C4-2B (cell line): ENCODE data around the gene PDE4D.

ENCODE experiments used
- CTCF ChIP-seq: fragments of 450-650 bp; conservative IDR thresholded peaks from 2 replicates; pipeline ENCODE4 v1.5.1; 2017; ENCODE audit warnings: mild to moderate bottlenecking
- ZFX ChIP-seq: fragments of 450-650 bp; IDR thresholded peaks from 2 replicates; pipeline ENCODE4 v1.6.1; 2017

GRCh38 chr5:59823420-59823819 lies 70.1 kb downstream of the PDE4D start:
- no peak for TF ChIP-seq CTCF
- no peak for TF ChIP-seq ZFX
